GM23248 (cell line): ENCODE results near the gene GAGE12J. TPM values are rescaled to one million over a fixed set of nuclear protein-coding genes. Genes with fewer than 3 reads are reported as not detected.
"Not testable (repeated sequence)": the region's sequence is repeated elsewhere in the genome, so short reads cannot be mapped to it uniquely, and the experiment has no call there.

Source experiments
- DNase-seq: peaks from one replicate; pipeline ENCODE4 v3.0.0-alpha.2; 2015
- H2AFZ ChIP-seq: fragments of 200-600 bp; sonication (generic); 2 replicates; pipeline ENCODE4 v1.6.1; 2016; ENCODE audit warnings: antibody characterized with exemption
- H3F3A ChIP-seq: fragments of 200-600 bp; sonication (generic); 2 replicates; pipeline ENCODE4 v1.6.1; 2016; ENCODE audit warnings: mild to moderate bottlenecking, antibody characterized with exemption, mixed run types; ENCODE audit not compliant: insufficient read depth
- H3K27ac ChIP-seq: fragments of 200-600 bp; sonication (generic); 2 replicates; pipeline ENCODE4 v1.5.1; 2016; ENCODE audit warnings: mild to moderate bottlenecking
- H3K27me3 ChIP-seq: fragments of 200-600 bp; sonication (generic); replicated peaks from 2 replicates; pipeline ENCODE4 v1.6.1; 2016; ENCODE audit warnings: mild to moderate bottlenecking; ENCODE audit not compliant: insufficient read depth
- H3K36me3 ChIP-seq: fragments of 200-600 bp; sonication (generic); 2 replicates; pipeline ENCODE4 v1.6.1; 2016; ENCODE audit warnings: low read depth, mild to moderate bottlenecking
- H3K4me1 ChIP-seq: fragments of 200-600 bp; sonication (generic); 2 replicates; pipeline ENCODE4 v1.6.1; 2016; ENCODE audit warnings: mild to moderate bottlenecking; ENCODE audit not compliant: insufficient read depth
- H3K4me2 ChIP-seq: fragments of 200-600 bp; sonication (generic); one replicate; pipeline ENCODE4 v1.6.1; 2016; ENCODE audit warnings: mild to moderate bottlenecking; ENCODE audit not compliant: unreplicated experiment
- H3K4me3 ChIP-seq: fragments of 200-600 bp; sonication (generic); 2 replicates; pipeline ENCODE4 v1.5.1; 2016; ENCODE audit warnings: mild to moderate bottlenecking
- H3K79me2 ChIP-seq: fragments of 200-600 bp; sonication (generic); 2 replicates; pipeline ENCODE4 v1.6.1; 2016; ENCODE audit warnings: mild to moderate bottlenecking; ENCODE audit not compliant: insufficient read depth
- H3K9ac ChIP-seq: fragments of 200-600 bp; sonication (generic); 2 replicates; pipeline ENCODE4 v1.6.1; 2016; ENCODE audit warnings: mild to moderate bottlenecking
- H3K9me2 ChIP-seq: fragments of 200-600 bp; sonication (generic); 2 replicates; pipeline ENCODE4 v1.6.1; 2016; ENCODE audit warnings: mixed run types, mild to moderate bottlenecking, moderate library complexity; ENCODE audit not compliant: insufficient read depth
- H3K9me3 ChIP-seq: fragments of 200-600 bp; sonication (generic); one replicate; pipeline ENCODE4 v1.6.1; 2017; ENCODE audit warnings: low read depth
- H4K20me1 ChIP-seq: fragments of 200-600 bp; sonication (generic); 2 replicates; pipeline ENCODE4 v1.6.0; 2016; ENCODE audit not compliant: insufficient read depth
- EZH2 ChIP-seq: fragments of 200-600 bp; sonication (generic); IDR thresholded peaks from 2 replicates; pipeline ENCODE4 v1.6.1; 2018; ENCODE audit warnings: antibody characterized with exemption, mild to moderate bottlenecking; ENCODE audit not compliant: insufficient read depth, poor library complexity, severe bottlenecking
- EZH2phosphoT487 ChIP-seq: fragments of 200-600 bp; sonication (generic); IDR thresholded peaks from 2 replicates; pipeline ENCODE4 v1.6.1; 2018; ENCODE audit warnings: antibody characterized with exemption, moderate library complexity, mild to moderate bottlenecking, low read depth; ENCODE audit not compliant: insufficient read depth
- WGBS, 2 experiments: methylation state at CpG; one replicate each; pipeline ENCODE4 v1.1.6; 2015 to 2017; ENCODE audit warnings: low lambda C conversion rate in 2 of 2, low coverage in 1 of 2; ENCODE audit errors: missing lambda C conversion rate in 2 of 2; 5-methylcytosine and 5-hydroxymethylcytosine counted together
- in situ Hi-C: fragments of 300-500 bp; cut with MboI; formaldehyde crosslinking; loops from 2 replicates; pipeline ENCODE4 v1.15.0; 2020
- polyA plus RNA-seq: library from polyadenylated mRNA; unstranded; fragments of >200 nt; fragmentation: Nextera tagmentation; extraction: Ambion mirVana; gene quantifications from 2 replicates; pipeline ENCODE4 v1.2.1, GENCODE V29; 2016
- total RNA-seq: library from RNA; depleted of rRNA; stranded (reverse); fragments of >200 nt; shearing (Covaris generic); gene quantifications from 2 replicates; pipeline ENCODE4 v1.2.3, GENCODE V29; 2014

The GAGE12J gene
- total and polyA plus RNA-seq, 2 experiments from 2014 or later = not detected

- DNase-seq = no peak
- Histone ChIP-seq H3K36me3 (no peaks in the 10 kb centered on the region), H3F3A (no peaks in the 10 kb centered on the region), H3K9ac (no peak overlapping the region), H3K9me2 (no peaks in the 10 kb centered on the region), H3K79me2 (no peaks in the 10 kb centered on the region), H3K27me3 (no peaks in the 10 kb centered on the region), H3K4me2 (peak overlapping the region; percentile 86), H4K20me1 (no peaks in the 10 kb centered on the region), H3K27ac (no peak overlapping the region), H3K4me3 (0 out of 2 replicates have a peak overlapping the region, but pooled peaks have one; percentile 79), H2AFZ (peak overlapping the region; percentile 96), H3K9me3 (no peaks in the 10 kb centered on the region), H3K4me1 (no peaks in the 10 kb centered on the region)
- WGBS, 2 experiments = 61 to 78% methylated on average over 11 to 18 of the region's 18 CpGs
- TF ChIP-seq EZH2 = no peak
- no peak for TF ChIP-seq EZH2phosphoT487
- in situ Hi-C loops = no loop called here
Observed at GRCh38 chrX:49310371-49310770, 11.5 kb upstream of the GAGE12J start.

- in situ Hi-C loops = no loop called here
- WGBS, 2 experiments = 30 to 37% methylated on average over 2 of the region's 2 CpGs
- no peaks in the 10 kb centered on the region for H3K79me2 ChIP-seq
Observed at GRCh38 chrX:49312176-49312575, 9.7 kb upstream of the GAGE12J start.

GRCh38 chrX:49316085-49316484 is 5.8 kb upstream of the GAGE12J start:
- H2AFZ ChIP-seq = no peak overlapping the region
- H3K27ac ChIP-seq = no peak overlapping the region
- no peak overlapping the region for H3K4me2 ChIP-seq

More at GRCh38 chrX:49312176-49312575, 9.7 kb upstream of the GAGE12J start:
- H3K9ac ChIP-seq = no peak overlapping the region
- no peaks in the 10 kb centered on the region for H3K36me3 ChIP-seq
- no peak for DNase-seq
- no peaks in the 10 kb centered on the region for H4K20me1 ChIP-seq
- H3K9me3 ChIP-seq = no peaks in the 10 kb centered on the region
- no peak overlapping the region for H2AFZ ChIP-seq
- no peaks in the 10 kb centered on the region for H3F3A ChIP-seq
- H3K4me1 ChIP-seq = no peaks in the 10 kb centered on the region
- no peak for TF ChIP-seq EZH2
- no peak overlapping the region for H3K4me2 ChIP-seq
- H3K27me3 ChIP-seq = no peaks in the 10 kb centered on the region
- H3K9me2 ChIP-seq = no peaks in the 10 kb centered on the region
- H3K27ac ChIP-seq = no peak overlapping the region
- H3K4me3 ChIP-seq = no peak overlapping the region

GRCh38 chrX:49322266-49322665 is 429 bp downstream of the GAGE12J start:
- H3K36me3 ChIP-seq, H3K4me1 ChIP-seq, H3K9ac ChIP-seq, H3K9me2 ChIP-seq, H3K27me3 ChIP-seq, H3F3A ChIP-seq, H3K9me3 ChIP-seq, H3K4me2 ChIP-seq, H2AFZ ChIP-seq, DNase-seq, H3K27ac ChIP-seq, H4K20me1 ChIP-seq, H3K79me2 ChIP-seq, H3K4me3 ChIP-seq, in situ Hi-C loops: not testable (repeated sequence)
- 71% methylated on average over 11 of the region's 27 CpGs; no CpG with 5 or more reads in 1 of the 2 experiments for WGBS, 2 experiments

More at GRCh38 chrX:49316085-49316484, 5.8 kb upstream of the GAGE12J start:
- no peaks in the 10 kb centered on the region for H3F3A ChIP-seq
- H3K4me3 ChIP-seq = no peak overlapping the region
- 57 to 60% methylated on average over 4 of the region's 4 CpGs for WGBS, 2 experiments
- no peaks in the 10 kb centered on the region for H4K20me1 ChIP-seq
- H3K9me3 ChIP-seq = no peaks in the 10 kb centered on the region
- H3K9me2 ChIP-seq = no peaks in the 10 kb centered on the region
- H3K9ac ChIP-seq = no peak overlapping the region
- no peaks in the 10 kb centered on the region for H3K27me3 ChIP-seq
- no peaks in the 10 kb centered on the region for H3K79me2 ChIP-seq
- in situ Hi-C loops = no loop called here
- H3K36me3 ChIP-seq = no peaks in the 10 kb centered on the region
- H3K4me1 ChIP-seq = no peaks in the 10 kb centered on the region
- DNase-seq = no peak
- no peak for TF ChIP-seq EZH2

- DNase-seq, H3K9me2 ChIP-seq, H3K9me3 ChIP-seq, H3K79me2 ChIP-seq, H3F3A ChIP-seq, H3K27ac ChIP-seq, H3K9ac ChIP-seq, H3K27me3 ChIP-seq, H3K4me3 ChIP-seq, H4K20me1 ChIP-seq, H3K4me1 ChIP-seq, in situ Hi-C loops, H3K4me2 ChIP-seq, H2AFZ ChIP-seq, H3K36me3 ChIP-seq: not testable (repeated sequence)
- WGBS, 2 experiments = 33% methylated on average over 4 of the region's 7 CpGs; no CpG with 5 or more reads in 1 of the 2 experiments
Observed at GRCh38 chrX:49323735-49324134, 1.9 kb downstream of the GAGE12J start.

- H4K20me1 ChIP-seq, H3K4me2 ChIP-seq, H3K9me2 ChIP-seq, DNase-seq, H3K4me3 ChIP-seq, H3K27me3 ChIP-seq, H3K79me2 ChIP-seq, H3F3A ChIP-seq, H3K36me3 ChIP-seq, H3K27ac ChIP-seq, in situ Hi-C loops, H3K9me3 ChIP-seq, H3K4me1 ChIP-seq, H3K9ac ChIP-seq, H2AFZ ChIP-seq: not testable (repeated sequence)
- WGBS, 2 experiments = 54% methylated on average over 4 of the region's 11 CpGs; no CpG with 5 or more reads in 1 of the 2 experiments
Observed at GRCh38 chrX:49330421-49330820, 8.6 kb downstream of the GAGE12J start.

GRCh38 chrX:49331282-49331681 is 9.4 kb downstream of the GAGE12J start, which contains the start of gene GAGE13:
TSS of gene GAGE13 (plus strand) at chrX:49331582. CDS start at chrX:49332738, 1,156 bp downstream.
- in situ Hi-C loops, H3K79me2 ChIP-seq, H3K36me3 ChIP-seq, H2AFZ ChIP-seq, DNase-seq, H3F3A ChIP-seq, H3K9me2 ChIP-seq, H4K20me1 ChIP-seq, H3K27ac ChIP-seq, H3K4me1 ChIP-seq, H3K27me3 ChIP-seq, H3K9me3 ChIP-seq, H3K4me2 ChIP-seq, H3K9ac ChIP-seq, H3K4me3 ChIP-seq: not testable (repeated sequence)
- WGBS, 2 experiments = no CpG with 5 or more reads among the region's 16 CpGs
